GM19372 (cell line): Measurements from ENCODE around the gene FASTK.

Experiments
- ATAC-seq: cut with Tn5 transposase; IDR thresholded peaks from one replicate; pipeline ENCODE4 v1.9.1; 2021; ENCODE audit warnings: mild to moderate bottlenecking, low read depth, moderate library complexity; ENCODE audit not compliant: unreplicated experiment

FASTK gene

GRCh38 chr7:151068069-151068773, 12.4 kb downstream of the FASTK start:
- ATAC-seq = no peak

GRCh38 chr7:151066273-151066974, 14.2 kb downstream of the FASTK start:
- ATAC-seq = no peak

- no peak for ATAC-seq
Measured at GRCh38 chr7:151065516-151065915, 15.1 kb downstream of the FASTK start.

GRCh38 chr7:151064993-151065392, 15.6 kb downstream of the FASTK start:
- no peak for ATAC-seq

GRCh38 chr7:151064454-151064853, 16.2 kb downstream of the FASTK start:
- no peak for ATAC-seq

- no peak for ATAC-seq
Measured at GRCh38 chr7:151063212-151063561, 17.4 kb downstream of the FASTK start.

GRCh38 chr7:151062399-151063211, 18.0 kb downstream of the FASTK start:
- no peak for ATAC-seq

GRCh38 chr7:151062111-151062398, 18.6 kb downstream of the FASTK start:
- no peak for ATAC-seq

- ATAC-seq = no peak
Measured at GRCh38 chr7:151061213-151062110, 19.1 kb downstream of the FASTK start.

GRCh38 chr7:151060416-151061212, 20.0 kb downstream of the FASTK start:
- no peak for ATAC-seq

- ATAC-seq = no peak
Measured at GRCh38 chr7:151060113-151060415, 20.5 kb downstream of the FASTK start.

GRCh38 chr7:151059367-151060112, 21.1 kb downstream of the FASTK start, which contains the start of gene SLC4A2:
TSS of gene SLC4A2 (plus strand) at chr7:151059589. CDS start at chr7:151061988, 2,399 bp downstream.
- no peak for ATAC-seq

- ATAC-seq = no peak
Measured at GRCh38 chr7:151058781-151059366, 21.7 kb downstream of the FASTK start.

GRCh38 chr7:151057989-151058780, 22.4 kb downstream of the FASTK start:
- ATAC-seq = peak; percentile 82

GRCh38 chr7:151057506-151057988, 23.1 kb downstream of the FASTK start, which contains the start of gene CDK5:
TSS of gene CDK5 (minus strand) at chr7:151057897. CDS start at chr7:151057848, 49 bp downstream.
- peak; percentile 20 for ATAC-seq

GRCh38 chr7:151056666-151057505, 23.7 kb downstream of the FASTK start:
- no peak for ATAC-seq

GRCh38 chr7:151056283-151056665, 24.3 kb downstream of the FASTK start:
- ATAC-seq = no peak
